Gastrocnemius medialis (tissue), 4 donors: ENCODE results near the gene MRPL50. TPM values are rescaled to one million over a fixed set of nuclear protein-coding genes. Genes with fewer than 3 reads are reported as not detected.

Experiments used
- ATAC-seq, 2 donors: fragments of 150-250 bp; one replicate each; pipeline ENCODE4 v1.9.1; 2016
- DNase-seq, 2 donors: peaks; one replicate each; pipeline ENCODE4 v3.0.0-alpha.2; 2019
- H3K27ac ChIP-seq, 4 donors: fragments of 200-600 bp; sonication (generic); 1 replicate in 1 of 4; 2 replicates in 3 of 4; pipeline ENCODE4 v1.5.1; 2016 to 2018; ENCODE audit warnings: mild to moderate bottlenecking in 2 of 4, moderate library complexity in 1 of 4
- H3K27me3 ChIP-seq, 3 donors: fragments of 200-600 bp; sonication (generic) in 2 of 3; 1 replicate in 1 of 3; 2 replicates in 2 of 3; pipeline versions ENCODE4 v1.5.1 to v1.6.0; 2016 to 2019; ENCODE audit warnings: mild to moderate bottlenecking in 1 of 3, moderate library complexity in 1 of 3
- H3K36me3 ChIP-seq, 2 donors: fragments of 200-600 bp; sonication (generic) in 1 of 2; one replicate each; pipeline ENCODE4 v1.5.1; 2017 to 2018
- H3K4me1 ChIP-seq, 2 donors: fragments of 200-600 bp; sonication (generic) in 1 of 2; one replicate each; pipeline ENCODE4 v1.5.1; 2016 to 2017; ENCODE audit warnings: mild to moderate bottlenecking in 2 of 2
- H3K4me3 ChIP-seq, 4 donors: fragments of 200-600 bp; sonication (generic) in 3 of 4; 1 replicate in 1 of 4; 2 replicates in 3 of 4; pipeline ENCODE4 v1.5.1; 2016 to 2019; ENCODE audit warnings: mild to moderate bottlenecking in 2 of 4
- H3K9me3 ChIP-seq, 3 donors: fragments of 200-600 bp; sonication (generic) in 2 of 3; 1 replicate in 1 of 3; 2 replicates in 2 of 3; pipeline ENCODE4 v1.5.1; 2016 to 2019
- POLR2A ChIP-seq, 2 donors: fragments of 450-650 bp; IDR thresholded peaks; one replicate each; pipeline ENCODE4 v1.6.1; 2017; ENCODE audit warnings: antibody characterized with exemption in 2 of 2, mild to moderate bottlenecking in 2 of 2, moderate library complexity in 2 of 2
- in situ Hi-C, 4 donors: fragments of 200-750 bp; cut with MboI; loops; one replicate each; pipeline versions ENCODE4 v1.15.0 to v1.8.0; 2017; ENCODE audit warnings: low sequenced_read_pairs in 4 of 4
- intact Hi-C: fragments of 100-400 bp; cut with DNase I; formaldehyde crosslinking; loops from one replicate; pipeline ENCODE4 v1.15.1; 2023; ENCODE audit warnings: low total_unique reads
- total RNA-seq, 4 donors: library from RNA; depleted of rRNA; stranded (reverse); fragments of >200 nt; gene quantifications; one replicate each; pipeline versions ENCODE4 v1.1.0 to v1.2.3, GENCODE V29; 2016
- TF ChIP-seq, protein P1 (sequence below), 5 experiments: fragments of 450-650 bp in 3 of 5; fragments of 200-600 bp in 2 of 5; sonication (generic) in 2 of 5; IDR thresholded peaks in 4 of 5; conservative IDR thresholded peaks in 1 of 5; 1 replicate in 4 of 5; 2 replicates in 1 of 5; pipeline ENCODE4 v1.5.1; 2016 to 2019; ENCODE audit warnings: antibody characterized with exemption in 5 of 5, mild to moderate bottlenecking in 3 of 5, moderate library complexity in 3 of 5

The MRPL50 gene
- total RNA-seq, 4 donors from 2014 or later: 6.3 to 13.7 (median 10.2) TPM

DNA sequence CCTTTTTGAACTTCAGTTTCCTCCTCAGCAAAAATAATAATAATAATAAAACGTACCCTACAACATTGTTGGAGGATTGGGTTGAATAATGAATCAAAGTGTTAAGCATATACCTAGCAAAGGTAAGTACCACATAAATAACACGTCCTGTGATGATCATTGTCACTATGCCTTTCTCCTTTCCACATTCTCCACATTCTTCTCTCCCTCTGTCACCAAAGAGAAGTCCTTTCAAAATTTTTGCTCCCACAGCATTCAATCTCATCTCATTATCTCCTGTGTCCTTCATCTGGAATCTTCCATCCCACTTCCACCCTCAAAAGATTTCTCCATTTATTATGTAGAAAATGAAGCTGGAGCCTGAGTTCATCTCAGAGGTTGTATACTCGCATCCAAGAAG, 44.3 kb upstream of the MRPL50 start:
- Histone ChIP-seq H3K27me3 (no peaks in the 10 kb centered on the region), H3K4me3 (no peak overlapping the region), H3K9me3 (no peaks in the 10 kb centered on the region), H3K27ac (no peak overlapping the region), H3K4me1 (peaks cover 0 to 6% of the 10 kb centered on the region in 2 donors), H3K36me3 (no peaks in the 10 kb centered on the region)
- TF ChIP-seq, protein P1, sequence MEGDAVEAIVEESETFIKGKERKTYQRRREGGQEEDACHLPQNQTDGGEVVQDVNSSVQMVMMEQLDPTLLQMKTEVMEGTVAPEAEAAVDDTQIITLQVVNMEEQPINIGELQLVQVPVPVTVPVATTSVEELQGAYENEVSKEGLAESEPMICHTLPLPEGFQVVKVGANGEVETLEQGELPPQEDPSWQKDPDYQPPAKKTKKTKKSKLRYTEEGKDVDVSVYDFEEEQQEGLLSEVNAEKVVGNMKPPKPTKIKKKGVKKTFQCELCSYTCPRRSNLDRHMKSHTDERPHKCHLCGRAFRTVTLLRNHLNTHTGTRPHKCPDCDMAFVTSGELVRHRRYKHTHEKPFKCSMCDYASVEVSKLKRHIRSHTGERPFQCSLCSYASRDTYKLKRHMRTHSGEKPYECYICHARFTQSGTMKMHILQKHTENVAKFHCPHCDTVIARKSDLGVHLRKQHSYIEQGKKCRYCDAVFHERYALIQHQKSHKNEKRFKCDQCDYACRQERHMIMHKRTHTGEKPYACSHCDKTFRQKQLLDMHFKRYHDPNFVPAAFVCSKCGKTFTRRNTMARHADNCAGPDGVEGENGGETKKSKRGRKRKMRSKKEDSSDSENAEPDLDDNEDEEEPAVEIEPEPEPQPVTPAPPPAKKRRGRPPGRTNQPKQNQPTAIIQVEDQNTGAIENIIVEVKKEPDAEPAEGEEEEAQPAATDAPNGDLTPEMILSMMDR (IDR thresholded peaks at IDR 0.05 in 4 of 5, conservative IDR thresholded peaks at IDR 0.05 in 1 of 5): no peak
- no peak for TF ChIP-seq POLR2A (IDR thresholded peaks at IDR 0.05)
- in situ Hi-C loops (no loop called here), intact Hi-C loops (no loop called here)
- no peak for DNase-seq
- ATAC-seq: no peak

DNA sequence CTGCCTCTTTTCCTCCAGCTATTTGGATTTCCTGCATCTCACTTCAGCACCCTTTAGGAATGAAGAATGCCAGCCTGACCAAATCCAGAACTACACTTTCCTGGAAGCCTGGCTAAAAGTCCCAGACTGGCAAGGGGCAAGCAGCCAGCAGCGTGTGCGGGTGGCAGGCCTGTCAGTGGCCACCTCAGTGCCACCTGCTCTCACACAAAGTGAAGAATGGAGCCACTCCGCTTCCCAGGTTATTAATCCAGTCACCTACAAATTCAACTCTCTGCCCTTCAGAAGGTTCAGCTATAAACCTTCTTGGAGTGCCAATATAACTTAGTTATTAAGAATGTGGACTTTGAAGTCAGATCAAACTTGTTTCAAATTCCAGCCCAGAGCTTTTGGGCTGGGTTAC, 43.9 kb upstream of the MRPL50 start:
- Histone ChIP-seq H3K27ac (no peak overlapping the region), H3K9me3 (no peaks in the 10 kb centered on the region), H3K4me1 (peaks cover 0 to 6% of the 10 kb centered on the region in 2 donors), H3K27me3 (no peaks in the 10 kb centered on the region), H3K4me3 (no peak overlapping the region), H3K36me3 (no peaks in the 10 kb centered on the region)
- in situ Hi-C loops (no loop called here), intact Hi-C loops (no loop called here)
- no peak for TF ChIP-seq POLR2A (IDR thresholded peaks at IDR 0.05)
- TF ChIP-seq, protein P1 (IDR thresholded peaks at IDR 0.05 in 4 of 5, conservative IDR thresholded peaks at IDR 0.05 in 1 of 5): no peak
- ATAC-seq (no peak), DNase-seq (no peak)

DNA sequence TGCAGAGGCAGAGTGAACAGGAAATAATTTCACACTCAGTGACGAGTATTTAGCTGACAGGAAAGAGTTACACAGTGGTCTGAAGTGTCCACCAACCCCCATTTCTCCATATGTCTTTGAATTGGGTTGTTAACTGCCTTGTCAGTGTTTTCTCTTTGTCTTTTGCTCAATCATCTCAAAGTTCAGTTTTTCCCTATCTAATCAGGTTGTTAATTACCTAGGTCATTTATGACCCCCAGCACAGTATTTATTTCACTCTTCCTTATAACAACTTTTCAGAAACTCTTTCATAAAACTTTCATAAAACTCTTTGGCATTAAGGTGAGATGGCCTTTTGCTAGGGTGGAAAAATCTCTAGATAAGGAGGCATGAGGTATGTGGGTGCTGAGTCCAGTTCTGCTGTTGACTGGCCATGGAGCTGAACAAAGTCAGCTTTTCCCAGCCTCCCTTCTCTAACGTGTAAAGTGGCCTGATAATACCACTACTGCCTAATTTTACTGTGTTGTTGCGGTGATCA, 42.4 kb upstream of the MRPL50 start:
- DNase-seq (no peak), ATAC-seq (no peak)
- H3K27ac ChIP-seq: no peak overlapping the region
- intact Hi-C loops: no loop called here
- in situ Hi-C loops: no loop called here
- H3K4me1 ChIP-seq: peaks cover 0 to 6% of the 10 kb centered on the region in 2 donors
- no peaks in the 10 kb centered on the region for H3K36me3 ChIP-seq
- no peak overlapping the region for H3K4me3 ChIP-seq
- H3K27me3 ChIP-seq: no peaks in the 10 kb centered on the region
- no peaks in the 10 kb centered on the region for H3K9me3 ChIP-seq
- TF ChIP-seq, protein P1 (IDR thresholded peaks at IDR 0.05 in 4 of 5, conservative IDR thresholded peaks at IDR 0.05 in 1 of 5): no peak
- no peak for TF ChIP-seq POLR2A (IDR thresholded peaks at IDR 0.05)

DNA sequence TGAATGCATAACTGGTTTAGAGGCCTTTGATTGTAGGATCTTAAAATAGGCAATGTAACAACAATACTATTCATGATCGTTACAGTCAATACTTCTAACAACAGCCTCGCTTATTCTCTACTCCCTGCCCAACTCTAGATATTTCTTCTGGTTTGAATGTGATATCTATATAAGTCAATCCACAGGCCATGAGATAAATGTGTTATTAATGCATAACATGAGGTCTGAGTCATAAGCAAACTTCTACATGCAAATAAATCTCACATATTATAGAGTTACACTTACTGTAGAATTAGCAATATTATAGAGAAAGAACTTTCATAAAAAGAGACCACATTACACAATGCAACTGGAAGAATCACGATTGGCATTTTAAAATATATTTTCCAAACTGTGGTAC, 40.1 kb upstream of the MRPL50 start:
- ATAC-seq: no peak
- H3K36me3 ChIP-seq: no peaks in the 10 kb centered on the region
- H3K9me3 ChIP-seq: no peaks in the 10 kb centered on the region
- peaks cover 0 to 1% of the 10 kb centered on the region in 2 donors for H3K4me1 ChIP-seq
- H3K27ac ChIP-seq: no peak overlapping the region
- intact Hi-C loops (no loop called here), in situ Hi-C loops (no loop called here)
- no peak for TF ChIP-seq POLR2A (IDR thresholded peaks at IDR 0.05)
- TF ChIP-seq, protein P1 (IDR thresholded peaks at IDR 0.05 in 4 of 5, conservative IDR thresholded peaks at IDR 0.05 in 1 of 5): no peak
- no peak overlapping the region for H3K4me3 ChIP-seq
- H3K27me3 ChIP-seq: no peaks in the 10 kb centered on the region
- DNase-seq: no peak

DNA sequence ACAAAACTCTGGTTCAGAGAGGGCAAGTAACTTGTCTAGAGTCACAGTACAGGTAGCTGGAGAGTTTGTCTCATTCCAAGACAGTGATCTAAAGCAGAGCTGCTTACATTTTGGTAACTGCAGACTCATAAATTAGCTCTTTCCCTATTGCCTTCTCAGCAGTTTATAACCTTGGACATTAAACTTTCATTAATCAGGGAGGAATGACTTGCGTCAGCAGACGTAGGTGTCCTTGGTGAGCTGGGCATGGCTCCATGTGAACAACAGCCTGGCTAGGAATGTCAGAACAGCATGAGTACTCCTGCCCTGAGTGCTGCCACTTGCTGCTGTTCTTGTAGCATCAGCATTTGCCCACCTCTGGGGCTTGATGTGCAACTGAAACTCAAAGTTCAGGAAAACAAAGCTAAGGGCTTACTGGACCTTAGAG, 39.4 kb upstream of the MRPL50 start:
- no peak for ATAC-seq
- intact Hi-C loops: no loop called here
- in situ Hi-C loops: no loop called here
- no peak for TF ChIP-seq POLR2A (IDR thresholded peaks at IDR 0.05)
- TF ChIP-seq, protein P1 (IDR thresholded peaks at IDR 0.05 in 4 of 5, conservative IDR thresholded peaks at IDR 0.05 in 1 of 5): no peak
- no peaks in the 10 kb centered on the region for H3K9me3 ChIP-seq
- no peak overlapping the region for H3K4me3 ChIP-seq
- no peaks in the 10 kb centered on the region for H3K27me3 ChIP-seq
- DNase-seq: no peak
- H3K36me3 ChIP-seq: no peaks in the 10 kb centered on the region
- no peaks in the 10 kb centered on the region for H3K4me1 ChIP-seq
- H3K27ac ChIP-seq: no peak overlapping the region
